ENCODE data around the gene PTPRD. TPM values are rescaled to one million over a fixed set of nuclear protein-coding genes. Genes with fewer than 3 reads are reported as not detected.

Gene PTPRD
- total RNA-seq, 3 donors from 2014 or later, result 2.9 to 5.4 (median 3.6) TPM

DNA sequence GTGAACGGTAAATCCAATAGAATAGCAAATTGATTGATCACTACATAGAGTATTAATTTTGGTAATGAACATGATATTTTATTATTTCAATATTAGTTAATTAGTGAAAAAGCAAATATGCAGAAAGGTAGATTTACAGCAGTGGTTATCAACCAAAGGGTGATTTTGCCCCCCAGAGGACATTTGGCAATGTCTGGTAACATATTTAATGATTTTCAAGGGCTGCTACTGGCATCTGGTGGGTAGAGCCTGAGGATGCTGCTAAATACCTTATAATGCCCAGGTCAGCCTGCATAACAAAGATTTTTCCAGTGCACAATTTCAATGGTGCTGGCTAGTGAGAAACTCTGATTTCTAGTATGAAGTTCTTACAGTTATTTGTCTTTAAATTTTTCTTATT, 1313.7 kb downstream of the PTPRD start:
- intact Hi-C loops (cut with DNase I; ENCODE audit: low total_unique reads), result no loop called here
- Histone ChIP-seq H3K4me1 (no peaks in the 10 kb centered on the region), H3K9me3 (no peaks in the 10 kb centered on the region), H3K4me3 (no peak overlapping the region), H3K36me3 (no peaks in the 10 kb centered on the region), H3K27me3 (peaks cover 0 to under 1% of the 10 kb centered on the region in 2 donors), H3K27ac (no peak overlapping the region)
- TF ChIP-seq, protein P1, sequence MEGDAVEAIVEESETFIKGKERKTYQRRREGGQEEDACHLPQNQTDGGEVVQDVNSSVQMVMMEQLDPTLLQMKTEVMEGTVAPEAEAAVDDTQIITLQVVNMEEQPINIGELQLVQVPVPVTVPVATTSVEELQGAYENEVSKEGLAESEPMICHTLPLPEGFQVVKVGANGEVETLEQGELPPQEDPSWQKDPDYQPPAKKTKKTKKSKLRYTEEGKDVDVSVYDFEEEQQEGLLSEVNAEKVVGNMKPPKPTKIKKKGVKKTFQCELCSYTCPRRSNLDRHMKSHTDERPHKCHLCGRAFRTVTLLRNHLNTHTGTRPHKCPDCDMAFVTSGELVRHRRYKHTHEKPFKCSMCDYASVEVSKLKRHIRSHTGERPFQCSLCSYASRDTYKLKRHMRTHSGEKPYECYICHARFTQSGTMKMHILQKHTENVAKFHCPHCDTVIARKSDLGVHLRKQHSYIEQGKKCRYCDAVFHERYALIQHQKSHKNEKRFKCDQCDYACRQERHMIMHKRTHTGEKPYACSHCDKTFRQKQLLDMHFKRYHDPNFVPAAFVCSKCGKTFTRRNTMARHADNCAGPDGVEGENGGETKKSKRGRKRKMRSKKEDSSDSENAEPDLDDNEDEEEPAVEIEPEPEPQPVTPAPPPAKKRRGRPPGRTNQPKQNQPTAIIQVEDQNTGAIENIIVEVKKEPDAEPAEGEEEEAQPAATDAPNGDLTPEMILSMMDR (IDR thresholded peaks at IDR 0.05), result no peak
- TF ChIP-seq POLR2A (IDR thresholded peaks at IDR 0.05) (no peak), POLR2AphosphoS5 (IDR thresholded peaks at IDR 0.05) (no peak)
- no peak for DNase-seq (ENCODE audit: low spot score in 2 of 2)

DNA sequence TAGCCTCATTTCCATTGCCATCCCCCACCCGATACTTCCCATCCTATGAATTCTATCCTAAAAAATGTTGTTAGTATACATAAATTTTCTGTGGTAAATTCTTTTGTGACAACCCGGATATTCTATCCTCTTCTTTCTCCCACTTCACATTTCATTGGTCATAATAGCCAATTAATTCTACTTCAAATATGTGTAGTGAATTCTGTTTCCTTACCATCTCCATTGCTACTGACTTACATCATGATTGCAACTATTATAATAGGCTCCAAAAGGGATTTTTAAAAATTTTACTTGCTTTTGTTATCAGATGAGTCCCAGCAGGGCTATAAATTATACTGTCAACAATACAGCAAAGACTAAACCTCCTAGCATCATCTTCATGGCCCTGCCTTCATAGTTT, 1326.8 kb downstream of the PTPRD start:
- no peaks in the 10 kb centered on the region for H3K36me3 ChIP-seq
- TF ChIP-seq, protein P1 (IDR thresholded peaks at IDR 0.05), result no peak
- TF ChIP-seq POLR2A (IDR thresholded peaks at IDR 0.05), result no peak
- no peak for TF ChIP-seq POLR2AphosphoS5 (IDR thresholded peaks at IDR 0.05)
- no peak overlapping the region for H3K27ac ChIP-seq
- no peaks in the 10 kb centered on the region for H3K9me3 ChIP-seq
- intact Hi-C loops (cut with DNase I; ENCODE audit: low total_unique reads), result loop anchor here (10.0 kb wide), 1 partner anchor 1441 kb away; no protein-coding TSS in a partner anchor
- no peaks in the 10 kb centered on the region for H3K27me3 ChIP-seq
- no peaks in the 10 kb centered on the region for H3K4me1 ChIP-seq
- no peak overlapping the region for H3K4me3 ChIP-seq
- DNase-seq (ENCODE audit: low spot score in 2 of 2), result no peak

DNA sequence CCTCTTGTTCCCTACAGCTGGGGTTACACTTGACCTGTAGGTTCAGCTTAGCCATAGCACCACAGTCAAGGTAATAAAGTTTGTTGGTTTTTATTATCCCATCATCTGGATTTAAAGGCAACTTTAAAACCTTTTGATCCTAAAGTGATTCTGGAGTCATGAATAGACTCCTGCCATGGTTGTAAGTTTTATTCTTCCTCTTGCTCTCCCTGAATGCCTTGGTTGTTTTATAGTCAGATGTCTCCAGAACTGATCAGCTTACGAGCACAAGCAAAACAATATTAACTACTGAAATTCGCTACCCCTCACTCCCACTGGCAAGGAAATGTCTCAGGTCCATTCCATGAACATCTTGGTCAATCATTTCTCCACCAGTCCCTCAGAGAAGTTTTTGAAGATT, 1328.6 kb downstream of the PTPRD start:
- TF ChIP-seq, protein P1 (IDR thresholded peaks at IDR 0.05), result no peak
- TF ChIP-seq POLR2A (IDR thresholded peaks at IDR 0.05), result no peak
- TF ChIP-seq POLR2AphosphoS5 (IDR thresholded peaks at IDR 0.05), result no peak
- Histone ChIP-seq H3K9me3 (no peaks in the 10 kb centered on the region), H3K4me1 (no peaks in the 10 kb centered on the region), H3K27ac (no peak overlapping the region), H3K36me3 (no peaks in the 10 kb centered on the region), H3K4me3 (no peak overlapping the region), H3K27me3 (no peaks in the 10 kb centered on the region)
- intact Hi-C loops (cut with DNase I; ENCODE audit: low total_unique reads), result loop anchor here (10.0 kb wide), 1 partner anchor 1439 kb away; no protein-coding TSS in a partner anchor
- no peak for DNase-seq (ENCODE audit: low spot score in 2 of 2)

DNA sequence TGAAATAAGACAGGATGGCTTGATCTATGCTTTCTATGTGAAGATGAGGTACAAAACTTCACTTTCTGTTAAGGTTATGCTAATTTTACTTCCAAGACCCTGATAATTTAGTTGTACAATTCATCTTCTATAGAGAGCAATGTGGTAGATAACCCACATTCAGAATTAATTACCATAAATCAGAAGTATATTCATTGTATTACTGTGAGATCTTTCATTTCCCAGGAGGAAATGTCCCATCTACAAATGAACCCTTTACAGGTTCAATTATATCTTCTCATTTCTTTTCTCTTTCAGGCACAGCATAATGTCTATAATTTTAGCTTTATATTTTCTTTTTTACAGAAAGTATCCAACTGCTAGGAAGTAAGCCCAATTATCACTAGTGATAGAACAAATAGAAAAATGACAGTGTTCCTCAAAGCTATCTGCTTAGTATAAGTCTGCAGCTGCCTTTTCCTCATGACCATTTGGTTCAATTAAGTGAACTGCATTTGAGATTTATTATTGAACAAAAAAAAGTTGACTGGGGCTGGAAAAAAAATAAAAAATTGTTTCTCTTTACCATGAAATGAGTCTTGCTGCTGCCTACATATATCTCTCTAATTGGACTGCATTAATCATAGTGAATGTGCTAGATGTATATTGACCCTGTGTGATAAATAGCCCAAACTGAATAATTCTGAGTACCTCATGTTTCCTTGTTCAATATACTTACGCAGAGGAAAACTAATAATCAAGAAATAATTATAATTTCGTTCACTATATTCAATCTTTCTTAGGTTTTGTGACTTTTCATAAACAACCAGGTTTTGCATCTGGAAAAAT, 1329.4 kb downstream of the PTPRD start:
- Histone ChIP-seq H3K36me3 (no peaks in the 10 kb centered on the region), H3K27ac (no peak overlapping the region), H3K9me3 (no peaks in the 10 kb centered on the region), H3K27me3 (no peaks in the 10 kb centered on the region), H3K4me1 (no peaks in the 10 kb centered on the region), H3K4me3 (no peak overlapping the region)
- no peak for DNase-seq (ENCODE audit: low spot score in 2 of 2)
- TF ChIP-seq POLR2AphosphoS5 (IDR thresholded peaks at IDR 0.05) (no peak), POLR2A (IDR thresholded peaks at IDR 0.05) (no peak)
- TF ChIP-seq, protein P1 (IDR thresholded peaks at IDR 0.05), result no peak
- intact Hi-C loops (cut with DNase I; ENCODE audit: low total_unique reads), result loop anchor here (10.0 kb wide), 1 partner anchor 1439 kb away; no protein-coding TSS in a partner anchor

DNA sequence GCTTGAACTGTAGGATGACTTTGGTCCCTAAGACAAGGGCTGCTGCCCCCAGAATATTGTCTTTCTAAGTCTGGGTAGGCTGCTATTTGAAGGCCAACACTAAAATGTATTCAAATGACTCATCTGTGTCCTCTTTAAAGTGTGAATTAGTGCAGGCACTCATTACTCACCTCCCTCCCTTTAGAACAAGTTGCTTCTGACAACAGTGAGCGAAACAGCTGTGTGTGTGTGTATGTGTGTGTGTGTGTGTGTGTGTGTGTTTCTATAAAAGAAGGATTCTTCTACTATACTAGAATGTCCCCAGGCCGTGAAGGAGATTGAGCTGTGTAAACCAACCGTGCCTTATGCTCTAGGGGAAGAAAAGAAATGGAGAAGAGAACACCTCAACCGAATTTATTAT, 1337.2 kb downstream of the PTPRD start:
- Histone ChIP-seq H3K27ac (no peak overlapping the region), H3K9me3 (no peaks in the 10 kb centered on the region), H3K36me3 (no peaks in the 10 kb centered on the region), H3K4me3 (no peak overlapping the region), H3K4me1 (no peaks in the 10 kb centered on the region), H3K27me3 (no peaks in the 10 kb centered on the region)
- DNase-seq (ENCODE audit: low spot score in 2 of 2), result no peak
- TF ChIP-seq POLR2A (IDR thresholded peaks at IDR 0.05) (no peak), POLR2AphosphoS5 (IDR thresholded peaks at IDR 0.05) (no peak)
- TF ChIP-seq, protein P1 (IDR thresholded peaks at IDR 0.05), result no peak
- intact Hi-C loops (cut with DNase I; ENCODE audit: low total_unique reads), result no loop called here
